Adrenal gland (tissue), 12 donors: Measurements from ENCODE around the gene LDB2. TPM values are rescaled to one million over a fixed set of nuclear protein-coding genes. Genes with fewer than 3 reads are reported as not detected.

Experiments used
- DNase-seq, 7 donors: peaks; one replicate each; pipeline ENCODE4 v3.0.0-alpha.2; 2019 to 2020
- H3K27ac ChIP-seq, 5 donors: fragments of 200-600 bp; sonication (generic) in 4 of 5; 1 replicate in 3 of 5; 2 replicates in 2 of 5; pipeline versions ENCODE4 v1.5.1 to v1.8.0; 2016 to 2020; ENCODE audit warnings: mild to moderate bottlenecking in 1 of 5
- H3K27me3 ChIP-seq: fragments of 200-600 bp; 2 replicates; pipeline ENCODE4 v1.8.0; 2021
- H3K36me3 ChIP-seq, 2 donors: fragments of 200-600 bp; replicated peaks in 1 of 2; 1 replicate in 1 of 2; 2 replicates in 1 of 2; pipeline versions ENCODE4 v1.5.1 to v1.8.0; 2018 to 2022
- H3K4me1 ChIP-seq, 2 donors: fragments of 200-600 bp; replicated peaks in 1 of 2; 1 replicate in 1 of 2; 2 replicates in 1 of 2; pipeline versions ENCODE4 v1.5.1 to v1.8.0; 2018 to 2021
- H3K4me3 ChIP-seq, 4 donors: fragments of 200-600 bp; sonication (generic) in 3 of 4; one replicate each; pipeline ENCODE4 v1.5.1; 2016 to 2018
- H3K9me3 ChIP-seq, 3 donors: fragments of 200-600 bp; sonication (generic) in 1 of 3; replicated peaks in 1 of 3; 1 replicate in 2 of 3; 2 replicates in 1 of 3; pipeline versions ENCODE4 v1.5.1 to v1.8.0; 2016 to 2021
- CTCF ChIP-seq, 6 experiments: fragments of 450-650 bp in 4 of 6; fragments of 200-600 bp in 2 of 6; sonication (generic) in 1 of 6; IDR thresholded peaks; 1 replicate in 5 of 6; 2 replicates in 1 of 6; pipeline versions ENCODE4 v1.5.1 to v1.8.0; 2016 to 2021; ENCODE audit warnings: antibody characterized with exemption in 6 of 6, mild to moderate bottlenecking in 2 of 6, moderate library complexity in 1 of 6
- POLR2A ChIP-seq, 2 donors: fragments of 450-650 bp; IDR thresholded peaks; one replicate each; pipeline ENCODE4 v1.6.1; 2017; ENCODE audit warnings: antibody characterized with exemption in 2 of 2, mild to moderate bottlenecking in 2 of 2, moderate library complexity in 1 of 2
- WGBS, 4 donors: extraction: QIAGEN DNeasy Blood & Tissue Kit in 2 of 4; methylation state at CpG; one replicate each; pipeline versions ENCODE4 v1.1.5 to v1.1.7; 2013 to 2017; 5-methylcytosine and 5-hydroxymethylcytosine counted together
- intact Hi-C, 2 donors: fragments of 100-400 bp; cut with DNase I; formaldehyde crosslinking; loops; one replicate each; pipeline versions ENCODE4 v1.14.1 to v1.15.0; 2022 to 2023
- polyA plus RNA-seq, 3 donors: library from polyadenylated mRNA; stranded (reverse); fragments of 200-250 nt in 2 of 3; fragments of 350-450 nt in 1 of 3; fragmentation: Illumina TruSeq in 1 of 3; extraction: RNeasy Lipid Tissue Mini Kit (QIAGEN cat#74804) in 1 of 3; gene quantifications; one replicate each; pipeline ENCODE4 v1.2.3, GENCODE V29; 2013 to 2014
- total RNA-seq, 9 donors: library from RNA; depleted of rRNA in 4 of 9; stranded (reverse); fragments of >200 nt in 4 of 9; fragments of 120-200 nt in 1 of 9; fragmentation: NEBNext Ultra II Directional in 1 of 9; extraction: Animal tissue kit (Norgen Biotek cat#: 25700) in 1 of 9; gene quantifications; one replicate each; pipeline versions ENCODE4 v1.1.0 to v1.2.4, GENCODE V29; 2013 to 2023
- donor health status: healthy with polysubstance abuse.
- donor health status: Bipolar disorder and iron deficiency.
- donor health status: DM: yes; HTN: yes; CAD: no.
- donor health status: DM: no; HTN: no; CAD: no.
- donor health status: DM: no; HTN: no; CAD: no.
- donor health status: DM: yes; HTN: yes; CAD: no.

The LDB2 gene
- total and polyA plus RNA-seq, 12 donors = 17.1 to 51.1 (median 27.0) TPM

- Histone ChIP-seq H3K36me3 (no peaks in the 10 kb centered on the region), H3K27me3 (no peaks in the 10 kb centered on the region), H3K27ac (no peak overlapping the region), H3K9me3 (no peaks in the 10 kb centered on the region), H3K4me1 (peaks cover 0 to 8% of the 10 kb centered on the region in 2 donors), H3K4me3 (no peak overlapping the region)
- intact Hi-C loops = no loop called here
- TF ChIP-seq POLR2A (IDR thresholded peaks at IDR 0.05) (no peak), CTCF (IDR thresholded peaks at IDR 0.05) (no peak)
- peak; percentile 19 to 75 (median 51) for DNase-seq
- 30 to 60% (median 46%) methylated on average over 11 of the region's 11 CpGs for whole genome bisulfite sequencing, 4 donors
These were observed 35.7 kb downstream of the LDB2 start for GRCh38 chr4:16862697-16863096.

GRCh38 chr4:16860516-16860915, 37.9 kb downstream of the LDB2 start:
- Histone ChIP-seq H3K4me3 (no peak overlapping the region), H3K27me3 (no peaks in the 10 kb centered on the region), H3K4me1 (peaks cover 0 to 8% of the 10 kb centered on the region in 2 donors), H3K36me3 (no peaks in the 10 kb centered on the region), H3K9me3 (no peaks in the 10 kb centered on the region), H3K27ac (peak overlapping the region in 1 of 5 donors; percentile 18)
- no peak for DNase-seq
- TF ChIP-seq CTCF (IDR thresholded peaks at IDR 0.05) (no peak), POLR2A (IDR thresholded peaks at IDR 0.05) (no peak)
- intact Hi-C loops = no loop called here
- WGBS, 4 donors = 70 to 100% (median 96%) methylated on average over 1 of the region's 1 CpG

GRCh38 chr4:16859031-16859430, 39.4 kb downstream of the LDB2 start:
- H3K9me3 ChIP-seq = no peaks in the 10 kb centered on the region
- no peak overlapping the region for H3K4me3 ChIP-seq
- H3K27me3 ChIP-seq = no peaks in the 10 kb centered on the region
- TF ChIP-seq POLR2A (IDR thresholded peaks at IDR 0.05) = no peak
- TF ChIP-seq CTCF (IDR thresholded peaks at IDR 0.05) = no peak
- peaks cover 0 to 8% of the 10 kb centered on the region in 2 donors for H3K4me1 ChIP-seq
- WGBS, 4 donors = 52 to 64% (median 57%) methylated on average over 4 of the region's 4 CpGs
- intact Hi-C loops = no loop called here
- peak overlapping the region in 1 of 5 donors; percentile 62 for H3K27ac ChIP-seq
- H3K36me3 ChIP-seq = no peaks in the 10 kb centered on the region
- DNase-seq = no peak

GRCh38 chr4:16858275-16858752, 40.1 kb downstream of the LDB2 start:
- peak in 5 of 7 donors; percentile 15 to 62 (median 31) for DNase-seq
- Histone ChIP-seq H3K9me3 (no peaks in the 10 kb centered on the region), H3K4me3 (no peak overlapping the region), H3K27me3 (no peaks in the 10 kb centered on the region), H3K27ac (peak overlapping the region in 1 of 5 donors; percentile 38), H3K4me1 (peaks cover 0 to 8% of the 10 kb centered on the region in 2 donors), H3K36me3 (no peaks in the 10 kb centered on the region)
- 59 to 73% (median 64%) methylated on average over 9 of the region's 9 CpGs for WGBS, 4 donors
- no peak for TF ChIP-seq POLR2A (IDR thresholded peaks at IDR 0.05)
- TF ChIP-seq CTCF (IDR thresholded peaks at IDR 0.05) = no peak
- intact Hi-C loops = no loop called here
